ENCODE data around the gene SLC38A10.

The SLC38A10 gene

DNA sequence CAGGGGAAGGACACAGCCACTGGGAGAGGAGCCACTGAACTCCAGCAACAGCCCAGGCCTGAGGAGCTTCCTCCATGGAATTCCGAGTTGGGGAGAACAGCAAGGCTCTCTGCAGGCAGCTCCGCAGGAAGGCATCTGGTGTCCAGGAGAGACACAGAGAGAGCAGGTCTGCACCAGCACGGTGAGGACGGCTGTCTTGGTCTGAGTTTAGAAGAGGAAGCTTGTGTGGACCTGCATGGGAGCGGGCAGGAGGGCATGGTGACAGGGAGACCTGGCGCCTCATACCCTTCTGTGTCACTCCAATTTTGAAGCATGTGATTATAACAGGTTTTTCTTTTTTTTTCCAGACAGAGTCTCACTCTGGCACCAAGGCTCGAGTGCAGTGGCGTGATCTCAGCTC is 6.4 kb downstream of the SLC38A10 start:
- ChIA-PET CTCF (interaction anchor here (0.9 to 6.8 kb wide), 3 partner anchors 34 to 195 kb away, joined by 3 to 82 read pairs (median 5); no protein-coding TSS in a partner anchor), POLR2A (no interaction called here)
- H3K4me3 ChIP-seq (ENCODE audit: low read depth, low read length) = no peak overlapping the region
- DNase-seq (ENCODE audit: low read depth, low spot score) = no peak
- no peak for TF ChIP-seq CTCF (IDR thresholded peaks at IDR 0.05; ENCODE audit: insufficient read depth, low read length, missing control alignments)

- CTCF ChIA-PET = interaction anchor here (1.2 to 6.8 kb wide), 3 partner anchors 22 to 196 kb away, joined by 3 to 82 read pairs (median 5); no protein-coding TSS in a partner anchor
- H3K4me3 ChIP-seq (ENCODE audit: low read depth, low read length) = no peak overlapping the region
- no peak for DNase-seq (ENCODE audit: low read depth, low spot score)
- POLR2A ChIA-PET = no interaction called here
- TF ChIP-seq CTCF (IDR thresholded peaks at IDR 0.05; ENCODE audit: insufficient read depth, low read length, missing control alignments) = no peak
Measured at GRCh38 chr17:81287741-81288430, 7.2 kb downstream of the SLC38A10 start.

- TF ChIP-seq CTCF (IDR thresholded peaks at IDR 0.05; ENCODE audit: insufficient read depth, low read length, missing control alignments) = no peak
- CTCF ChIA-PET = interaction anchor here (1.2 to 1.7 kb wide), 2 partner anchors 22 to 198 kb away, joined by 3 to 4 read pairs; no protein-coding TSS in a partner anchor
Measured at GRCh38 chr17:81287152-81287551, 8.0 kb downstream of the SLC38A10 start.

GRCh38 chr17:81286491-81287145 is 8.5 kb downstream of the SLC38A10 start:
- DNase-seq (ENCODE audit: low read depth, low spot score) = no peak
- TF ChIP-seq CTCF (IDR thresholded peaks at IDR 0.05; ENCODE audit: insufficient read depth, low read length, missing control alignments) = no peak
- CTCF ChIA-PET = interaction anchor here (1.2 to 1.7 kb wide), 2 partner anchors 23 to 198 kb away, joined by 3 to 4 read pairs; no protein-coding TSS in a partner anchor
- H3K4me3 ChIP-seq (ENCODE audit: low read depth, low read length) = no peak overlapping the region
- POLR2A ChIA-PET = interaction anchor here (0.7 kb wide), 1 partner anchor 8 kb away, joined by 3 read pairs; the partner anchor contains the start of gene SLC38A10

More at GRCh38 chr17:81287152-81287551, 8.0 kb downstream of the SLC38A10 start:
- POLR2A ChIA-PET = interaction anchor here (0.7 kb wide), 1 partner anchor 8 kb away, joined by 3 read pairs; the partner anchor contains the start of gene SLC38A10
- no peak for DNase-seq (ENCODE audit: low read depth, low spot score)
- H3K4me3 ChIP-seq (ENCODE audit: low read depth, low read length) = no peak overlapping the region

DNA sequence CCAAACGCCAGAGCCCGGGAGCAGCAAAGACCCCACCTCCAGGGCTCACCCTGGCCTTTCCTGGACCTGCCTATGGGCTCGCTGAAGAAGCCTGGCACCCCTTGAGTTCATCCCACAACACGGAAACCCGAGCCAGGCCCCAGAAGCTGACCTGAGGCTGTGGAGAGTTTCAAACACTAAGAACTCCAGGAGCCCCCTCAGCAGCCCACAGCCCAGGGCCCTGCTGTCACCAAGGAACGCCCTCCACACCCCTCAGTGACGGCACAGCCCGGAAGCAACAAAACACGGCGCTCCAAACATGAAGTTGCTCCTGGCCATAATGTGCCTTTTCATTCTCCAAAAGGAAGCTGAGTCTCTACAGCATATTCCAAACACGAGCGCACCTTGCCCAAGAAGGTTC is 9.2 kb downstream of the SLC38A10 start:
- CTCF ChIA-PET = interaction anchor here (0.9 to 1.7 kb wide), 2 partner anchors 194 to 199 kb away, joined by 3 to 4 read pairs; no protein-coding TSS in a partner anchor
- no peak for DNase-seq (ENCODE audit: low read depth, low spot score)
- H3K4me3 ChIP-seq (ENCODE audit: low read depth, low read length) = no peak overlapping the region
- no peak for TF ChIP-seq CTCF (IDR thresholded peaks at IDR 0.05; ENCODE audit: insufficient read depth, low read length, missing control alignments)
- POLR2A ChIA-PET = interaction anchor here (0.9 kb wide), 1 partner anchor 9 kb away, joined by 4 read pairs; the partner anchor contains the start of gene SLC38A10

Data from AG04449 (cell line).